Right lobe of liver (tissue), 4 donors: ENCODE results near the gene WDR18.

Experiments
- POLR2A ChIP-seq: fragments of 450-650 bp; IDR thresholded peaks from one replicate; pipeline ENCODE4 v1.6.1; 2017; ENCODE audit warnings: antibody characterized with exemption, mild to moderate bottlenecking
- TF ChIP-seq, protein P1 (sequence below), 4 donors: fragments of 200-600 bp in 3 of 4; fragments of 450-650 bp in 1 of 4; IDR thresholded peaks; one replicate each; pipeline versions ENCODE4 v1.5.1 to v1.8.0; 2016 to 2022; ENCODE audit warnings: antibody characterized with exemption in 4 of 4, mild to moderate bottlenecking in 2 of 4
- donor health status: DM: no; HTN: no; CAD: no.
- donor health status: DM: no; HTN: no; CAD: no.
- donor health status: DM: no; HTN: yes; CAD: no.

DNA sequence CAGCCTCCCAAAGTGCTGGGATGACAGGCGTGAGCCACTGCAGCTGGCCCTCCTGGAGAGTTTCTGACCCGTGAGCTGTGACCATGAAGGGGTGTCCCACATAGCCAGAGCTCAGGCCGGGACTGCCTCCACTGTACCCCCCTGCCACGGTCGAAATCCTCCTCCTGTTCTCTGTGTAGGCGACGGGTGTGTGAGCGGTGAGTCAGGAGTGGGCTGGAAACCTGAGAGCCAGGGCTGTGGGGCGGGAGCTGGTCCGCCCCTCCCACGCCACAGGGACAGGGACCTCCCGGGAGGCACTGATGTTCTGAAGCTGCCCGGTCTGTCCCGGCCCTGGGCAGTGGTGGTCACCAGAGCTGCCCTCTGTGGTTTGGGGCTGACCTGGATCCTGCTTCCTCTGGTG is 3.9 kb downstream of the WDR18 start:
- TF ChIP-seq, protein P1, sequence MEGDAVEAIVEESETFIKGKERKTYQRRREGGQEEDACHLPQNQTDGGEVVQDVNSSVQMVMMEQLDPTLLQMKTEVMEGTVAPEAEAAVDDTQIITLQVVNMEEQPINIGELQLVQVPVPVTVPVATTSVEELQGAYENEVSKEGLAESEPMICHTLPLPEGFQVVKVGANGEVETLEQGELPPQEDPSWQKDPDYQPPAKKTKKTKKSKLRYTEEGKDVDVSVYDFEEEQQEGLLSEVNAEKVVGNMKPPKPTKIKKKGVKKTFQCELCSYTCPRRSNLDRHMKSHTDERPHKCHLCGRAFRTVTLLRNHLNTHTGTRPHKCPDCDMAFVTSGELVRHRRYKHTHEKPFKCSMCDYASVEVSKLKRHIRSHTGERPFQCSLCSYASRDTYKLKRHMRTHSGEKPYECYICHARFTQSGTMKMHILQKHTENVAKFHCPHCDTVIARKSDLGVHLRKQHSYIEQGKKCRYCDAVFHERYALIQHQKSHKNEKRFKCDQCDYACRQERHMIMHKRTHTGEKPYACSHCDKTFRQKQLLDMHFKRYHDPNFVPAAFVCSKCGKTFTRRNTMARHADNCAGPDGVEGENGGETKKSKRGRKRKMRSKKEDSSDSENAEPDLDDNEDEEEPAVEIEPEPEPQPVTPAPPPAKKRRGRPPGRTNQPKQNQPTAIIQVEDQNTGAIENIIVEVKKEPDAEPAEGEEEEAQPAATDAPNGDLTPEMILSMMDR (IDR thresholded peaks at IDR 0.05), result no peak
- no peak for TF ChIP-seq POLR2A
